GM18499 (cell line): ENCODE measurements around the gene CACNG3.
"Not testable (repeated sequence)": the region's sequence is repeated elsewhere in the genome, so short reads cannot be mapped to it uniquely, and the experiment has no call there.

Experiments
- ATAC-seq: cut with Tn5 transposase; IDR thresholded peaks from one replicate; pipeline ENCODE4 v1.9.1; 2021; ENCODE audit warnings: moderate number of reproducible peaks; ENCODE audit not compliant: insufficient read depth, unreplicated experiment

CACNG3 gene

GRCh38 chr16:24324421-24324820 lies 68.3 kb downstream of the CACNG3 start:
- no peak for ATAC-seq

- no peak for ATAC-seq
Observed at GRCh38 chr16:24328835-24329452, 72.8 kb downstream of the CACNG3 start.

- ATAC-seq = no peak
Observed at GRCh38 chr16:24332178-24332577, 76.0 kb downstream of the CACNG3 start.

GRCh38 chr16:24332582-24333090 lies 76.5 kb downstream of the CACNG3 start:
- no peak for ATAC-seq

- ATAC-seq = no peak
Observed at GRCh38 chr16:24336491-24336890, 80.4 kb downstream of the CACNG3 start.

GRCh38 chr16:24337013-24337412 lies 80.9 kb downstream of the CACNG3 start:
- ATAC-seq = no peak

GRCh38 chr16:24343829-24344228 lies 87.7 kb downstream of the CACNG3 start:
- ATAC-seq = not testable (repeated sequence)

- no peak for ATAC-seq
Observed at GRCh38 chr16:24344784-24345183, 88.6 kb downstream of the CACNG3 start.

- ATAC-seq = no peak
Observed at GRCh38 chr16:24345704-24346103, 89.6 kb downstream of the CACNG3 start.

GRCh38 chr16:24346734-24347133 lies 90.6 kb downstream of the CACNG3 start:
- ATAC-seq = no peak

GRCh38 chr16:24347556-24347955 lies 91.4 kb downstream of the CACNG3 start:
- ATAC-seq = no peak

- no peak for ATAC-seq
Observed at GRCh38 chr16:24348545-24349290, 92.6 kb downstream of the CACNG3 start.

- no peak for ATAC-seq
Observed at GRCh38 chr16:24349320-24349719, 93.2 kb downstream of the CACNG3 start.

GRCh38 chr16:24352746-24353145 lies 96.6 kb downstream of the CACNG3 start:
- ATAC-seq = no peak

GRCh38 chr16:24353622-24354021 lies 97.5 kb downstream of the CACNG3 start:
- ATAC-seq = no peak

GRCh38 chr16:24357511-24357910 lies 101.4 kb downstream of the CACNG3 start:
- ATAC-seq = no peak

- ATAC-seq = no peak
Observed at GRCh38 chr16:24358117-24358516, 102.0 kb downstream of the CACNG3 start.

- no peak for ATAC-seq
Observed at GRCh38 chr16:24359490-24359889, 103.4 kb downstream of the CACNG3 start.

- no peak for ATAC-seq
Observed at GRCh38 chr16:24360936-24361335, 104.8 kb downstream of the CACNG3 start.

GRCh38 chr16:24364596-24364995 lies 108.5 kb downstream of the CACNG3 start:
- no peak for ATAC-seq

- no peak for ATAC-seq
Observed at GRCh38 chr16:24367186-24367710, 111.1 kb downstream of the CACNG3 start.

GRCh38 chr16:24372824-24373223 lies 116.7 kb downstream of the CACNG3 start:
- no peak for ATAC-seq
